ENCODE data around the gene APCDD1L.
"Not testable (repeated sequence)": the region's sequence is repeated elsewhere in the genome, so short reads cannot be mapped to it uniquely, and the experiment has no call there.

Gene APCDD1L

GRCh38 chr20:58518387-58518786 is 3.2 kb upstream of the APCDD1L start:
- no peak for DNase-seq (ENCODE audit: low read depth in 1 of 2, low spot score in 1 of 2)

- DNase-seq (ENCODE audit: low read depth in 1 of 2, low spot score in 1 of 2), result no peak
Observed at GRCh38 chr20:58514321-58515232, 622 bp downstream of the APCDD1L start.

GRCh38 chr20:58513580-58514285 is 1.5 kb downstream of the APCDD1L start:
- DNase-seq (ENCODE audit: low read depth in 1 of 2, low spot score in 1 of 2), result no peak

- DNase-seq (ENCODE audit: low read depth in 1 of 2, low spot score in 1 of 2), result no peak
Observed at GRCh38 chr20:58512808-58513552, 2.2 kb downstream of the APCDD1L start.

GRCh38 chr20:58511861-58512260 is 3.3 kb downstream of the APCDD1L start:
- no peak for DNase-seq (ENCODE audit: low read depth in 1 of 2, low spot score in 1 of 2)

GRCh38 chr20:58511364-58511763 is 3.8 kb downstream of the APCDD1L start:
- no peak for DNase-seq (ENCODE audit: low read depth in 1 of 2, low spot score in 1 of 2)

GRCh38 chr20:58510921-58511320 is 4.3 kb downstream of the APCDD1L start:
- DNase-seq (ENCODE audit: low read depth in 1 of 2, low spot score in 1 of 2), result no peak

- no peak for DNase-seq (ENCODE audit: low read depth in 1 of 2, low spot score in 1 of 2)
Observed at GRCh38 chr20:58508762-58509395, 6.3 kb downstream of the APCDD1L start.

- not testable (repeated sequence) for DNase-seq (ENCODE audit: low read depth in 1 of 2, low spot score in 1 of 2)
Observed at GRCh38 chr20:58506999-58507398, 8.2 kb downstream of the APCDD1L start.

- DNase-seq (ENCODE audit: low read depth in 1 of 2, low spot score in 1 of 2), result no peak
Observed at GRCh38 chr20:58504566-58504965, 10.6 kb downstream of the APCDD1L start.

- no peak for DNase-seq (ENCODE audit: low read depth in 1 of 2, low spot score in 1 of 2)
Observed at GRCh38 chr20:58503668-58504067, 11.5 kb downstream of the APCDD1L start.

GRCh38 chr20:58500256-58500655 is 14.9 kb downstream of the APCDD1L start:
- no peak for DNase-seq (ENCODE audit: low read depth in 1 of 2, low spot score in 1 of 2)

- DNase-seq (ENCODE audit: low read depth in 1 of 2, low spot score in 1 of 2), result no peak
Observed at GRCh38 chr20:58498470-58499068, 16.6 kb downstream of the APCDD1L start.

GRCh38 chr20:58497724-58498469 is 17.3 kb downstream of the APCDD1L start:
- no peak for DNase-seq (ENCODE audit: low read depth in 1 of 2, low spot score in 1 of 2)

- DNase-seq (ENCODE audit: low read depth in 1 of 2, low spot score in 1 of 2), result no peak
Observed at GRCh38 chr20:58497076-58497641, 18.0 kb downstream of the APCDD1L start.

GRCh38 chr20:58496429-58496769 is 18.8 kb downstream of the APCDD1L start:
- DNase-seq (ENCODE audit: low read depth in 1 of 2, low spot score in 1 of 2), result no peak

- no peak for DNase-seq (ENCODE audit: low read depth in 1 of 2, low spot score in 1 of 2)
Observed at GRCh38 chr20:58495623-58496428, 19.4 kb downstream of the APCDD1L start.

- DNase-seq (ENCODE audit: low read depth in 1 of 2, low spot score in 1 of 2), result no peak
Observed at GRCh38 chr20:58494923-58495622, 20.1 kb downstream of the APCDD1L start.

All from activated CD4-positive, alpha-beta T cell treated with anti-CD3 and anti-CD28 coated beads, Interleukin-2, amount 50 U/mL, for 24 hours (primary cell).